ENCODE data around the gene TEKT3. TPM values are rescaled to one million over a fixed set of nuclear protein-coding genes. Genes with fewer than 3 reads are reported as not detected.
A peak's percentile ranks its signal among the peaks of the same experiment; 100 is the strongest.

The TEKT3 gene
- total and polyA plus RNA-seq, 5 experiments from 2014 or later = not detected

GRCh38 chr17:15257258-15257788, 84.1 kb downstream of the TEKT3 start:
- H3K27ac Mint-ChIP-seq = no peak overlapping the region
- peaks cover 42 to 84% (median 49%) of the 10 kb centered on the region in 5 donors for H3K27me3 Mint-ChIP-seq
- POLR2A ChIA-PET = no interaction called here
- H3K36me3 Mint-ChIP-seq = no peaks in the 10 kb centered on the region
- no peaks in the 10 kb centered on the region for H3K9me3 Mint-ChIP-seq
- H3K4me1 Mint-ChIP-seq = peaks cover 7 to 24% (median 22%) of the 10 kb centered on the region in 4 donors
- H3K4me3 Mint-ChIP-seq = peak overlapping the region in 3 of 10 donors; percentile 18 to 36 (median 30)
- ATAC-seq = peak; percentile 61 to 68
- peak; percentile 17 to 75 (median 47) for DNase-seq

DNA sequence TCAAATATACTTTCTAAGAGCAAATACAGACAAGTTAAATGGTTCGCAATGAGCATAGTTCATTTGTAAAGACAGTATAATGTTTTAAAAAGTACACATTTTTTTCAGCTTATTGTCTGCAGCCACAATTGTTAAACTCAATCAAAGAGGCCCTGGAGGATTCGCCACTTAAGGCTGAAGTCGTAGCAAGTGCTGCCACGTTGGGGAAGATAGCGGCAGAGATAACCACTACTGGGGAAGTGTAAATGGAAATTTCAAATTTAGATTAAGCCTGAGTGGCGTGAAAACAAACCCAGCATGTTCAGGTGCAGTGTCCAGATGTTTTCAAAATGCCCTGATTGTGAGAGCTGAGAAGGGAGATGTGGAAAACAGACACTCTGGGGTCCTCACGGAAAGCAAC, 84.7 kb downstream of the TEKT3 start:
- no peaks in the 10 kb centered on the region for H3K36me3 Mint-ChIP-seq
- ATAC-seq (no peak), DNase-seq (no peak)
- H3K4me1 Mint-ChIP-seq = peaks cover 5 to 19% (median 17%) of the 10 kb centered on the region in 4 donors
- H3K4me3 Mint-ChIP-seq = no peak overlapping the region
- H3K27ac Mint-ChIP-seq = no peak overlapping the region
- POLR2A ChIA-PET = no interaction called here
- peaks cover 35 to 78% (median 47%) of the 10 kb centered on the region in 5 donors for H3K27me3 Mint-ChIP-seq
- H3K9me3 Mint-ChIP-seq = no peaks in the 10 kb centered on the region

GRCh38 chr17:15255713-15256454, 85.5 kb downstream of the TEKT3 start:
- no peaks in the 10 kb centered on the region for H3K36me3 Mint-ChIP-seq
- ATAC-seq = no peak
- peaks cover 35 to 70% (median 47%) of the 10 kb centered on the region in 5 donors for H3K27me3 Mint-ChIP-seq
- H3K9me3 Mint-ChIP-seq = no peaks in the 10 kb centered on the region
- POLR2A ChIA-PET = no interaction called here
- H3K4me1 Mint-ChIP-seq = peaks cover 5 to 19% (median 16%) of the 10 kb centered on the region in 4 donors
- DNase-seq = no peak
- no peak overlapping the region for H3K27ac Mint-ChIP-seq
- no peak overlapping the region for H3K4me3 Mint-ChIP-seq

Other genes starting within 250 kb of the TEKT3 start
- under 1 TPM in 1 of 2 experiments, not detected in 1; 0.27 TPM for gene PMP22, start 76.3 kb downstream of the TEKT3 start, total RNA-seq
- gene PMP22, start 76.3 kb downstream of the TEKT3 start, polyA plus RNA-seq = not detected
- 10 to 100 TPM in 1 of 2 experiments, 1 to 10 TPM in 1; 8.0 to 10.6 TPM for gene CDRT4, start 126.0 kb upstream of the TEKT3 start, total RNA-seq
- 1 to 10 TPM in 2 of 3 donors, under 1 TPM in 1; 0.84 to 1.8 (median 1.5) TPM for gene CDRT4, start 126.0 kb upstream of the TEKT3 start, polyA plus RNA-seq
- gene TVP23C, start 221.9 kb upstream of the TEKT3 start, total RNA-seq = 10 to 100 TPM; 16.1 to 22.2 TPM
- gene TVP23C, start 221.9 kb upstream of the TEKT3 start, polyA plus RNA-seq = 1 to 10 TPM; 1.2 to 4.1 (median 3.6) TPM